ENCODE measurements around the gene CCBE1. TPM values are rescaled to one million over a fixed set of nuclear protein-coding genes. Genes with fewer than 3 reads are reported as not detected.

The CCBE1 gene
- total and polyA plus RNA-seq, 7 donors = 0.01 to 0.77 (median 0.14) TPM; not detected in 1

DNA sequence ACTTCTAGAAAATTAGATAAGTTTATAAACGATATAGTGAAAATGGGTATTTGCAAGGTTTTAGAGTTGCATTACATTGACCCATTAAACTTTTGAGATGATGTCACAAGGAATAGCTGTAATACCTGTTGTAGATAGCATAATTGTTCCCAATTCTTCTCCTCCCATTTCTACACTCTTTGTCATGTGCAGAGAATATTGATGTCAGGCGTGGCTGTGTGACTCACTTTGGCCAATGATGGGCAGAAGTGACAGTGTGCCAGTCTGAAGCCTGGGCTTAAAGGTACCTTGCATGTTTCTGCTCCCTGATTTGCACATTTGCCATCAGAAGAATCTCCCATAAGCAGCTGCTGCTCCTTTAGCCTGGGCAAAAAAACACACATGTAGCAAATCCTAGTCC lies 26.9 kb upstream of the CCBE1 start:
- intact Hi-C loops (cut with DNase I) = no loop called here
- no peaks in the 10 kb centered on the region for H3K4me1 ChIP-seq
- H3K36me3 ChIP-seq (ENCODE audit: insufficient read depth in 1 of 2, low read depth in 1 of 2) = no peaks in the 10 kb centered on the region
- H3K4me3 ChIP-seq = no peak overlapping the region
- H3K9me3 ChIP-seq = peaks cover 6% of the 10 kb centered on the region
- TF ChIP-seq, protein P1, sequence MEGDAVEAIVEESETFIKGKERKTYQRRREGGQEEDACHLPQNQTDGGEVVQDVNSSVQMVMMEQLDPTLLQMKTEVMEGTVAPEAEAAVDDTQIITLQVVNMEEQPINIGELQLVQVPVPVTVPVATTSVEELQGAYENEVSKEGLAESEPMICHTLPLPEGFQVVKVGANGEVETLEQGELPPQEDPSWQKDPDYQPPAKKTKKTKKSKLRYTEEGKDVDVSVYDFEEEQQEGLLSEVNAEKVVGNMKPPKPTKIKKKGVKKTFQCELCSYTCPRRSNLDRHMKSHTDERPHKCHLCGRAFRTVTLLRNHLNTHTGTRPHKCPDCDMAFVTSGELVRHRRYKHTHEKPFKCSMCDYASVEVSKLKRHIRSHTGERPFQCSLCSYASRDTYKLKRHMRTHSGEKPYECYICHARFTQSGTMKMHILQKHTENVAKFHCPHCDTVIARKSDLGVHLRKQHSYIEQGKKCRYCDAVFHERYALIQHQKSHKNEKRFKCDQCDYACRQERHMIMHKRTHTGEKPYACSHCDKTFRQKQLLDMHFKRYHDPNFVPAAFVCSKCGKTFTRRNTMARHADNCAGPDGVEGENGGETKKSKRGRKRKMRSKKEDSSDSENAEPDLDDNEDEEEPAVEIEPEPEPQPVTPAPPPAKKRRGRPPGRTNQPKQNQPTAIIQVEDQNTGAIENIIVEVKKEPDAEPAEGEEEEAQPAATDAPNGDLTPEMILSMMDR (IDR thresholded peaks at IDR 0.05) = no peak
- peaks cover 0 to 3% (median 0%) of the 10 kb centered on the region in 3 donors for H3K27me3 ChIP-seq (ENCODE audit: insufficient read depth in 3 of 3, low read length in 2 of 3)
- ATAC-seq = no peak
- H3K27ac ChIP-seq = no peak overlapping the region
- WGBS, 3 donors = 69 to 75% (median 72%) methylated on average over 2 of the region's 2 CpGs
- DNase-seq = no peak

DNA sequence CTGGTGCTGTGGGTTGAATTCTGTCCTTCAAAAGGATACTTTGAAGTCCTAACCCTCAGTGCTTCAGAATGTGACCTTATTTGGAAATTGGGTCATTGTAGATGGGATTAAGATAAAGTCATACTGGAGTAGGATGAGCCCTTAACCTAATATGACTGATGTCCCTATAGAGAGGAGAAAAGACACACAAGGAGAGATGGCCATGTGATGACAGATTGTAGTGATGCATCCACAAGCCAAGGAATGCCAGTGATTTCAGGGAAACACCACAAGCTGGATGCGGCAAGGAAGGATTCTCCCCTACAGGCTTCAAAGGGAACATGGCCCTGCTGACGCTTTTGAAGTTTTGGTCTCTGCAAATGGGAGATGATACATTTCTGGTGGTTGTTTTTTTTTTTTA lies 24.7 kb upstream of the CCBE1 start:
- TF ChIP-seq, protein P1 (IDR thresholded peaks at IDR 0.05) = no peak
- DNase-seq (no peak), ATAC-seq (no peak)
- no peak overlapping the region for H3K4me3 ChIP-seq
- H3K9me3 ChIP-seq = peaks cover 6% of the 10 kb centered on the region
- 93 to 97% (median 95%) methylated on average over 2 of the region's 2 CpGs for WGBS, 3 donors
- H3K27me3 ChIP-seq (ENCODE audit: insufficient read depth in 3 of 3, low read length in 2 of 3) = peaks cover 0 to 3% (median 0%) of the 10 kb centered on the region in 3 donors
- H3K36me3 ChIP-seq (ENCODE audit: insufficient read depth in 1 of 2, low read depth in 1 of 2) = no peaks in the 10 kb centered on the region
- no peaks in the 10 kb centered on the region for H3K4me1 ChIP-seq
- intact Hi-C loops (cut with DNase I) = no loop called here
- H3K27ac ChIP-seq = no peak overlapping the region

DNA sequence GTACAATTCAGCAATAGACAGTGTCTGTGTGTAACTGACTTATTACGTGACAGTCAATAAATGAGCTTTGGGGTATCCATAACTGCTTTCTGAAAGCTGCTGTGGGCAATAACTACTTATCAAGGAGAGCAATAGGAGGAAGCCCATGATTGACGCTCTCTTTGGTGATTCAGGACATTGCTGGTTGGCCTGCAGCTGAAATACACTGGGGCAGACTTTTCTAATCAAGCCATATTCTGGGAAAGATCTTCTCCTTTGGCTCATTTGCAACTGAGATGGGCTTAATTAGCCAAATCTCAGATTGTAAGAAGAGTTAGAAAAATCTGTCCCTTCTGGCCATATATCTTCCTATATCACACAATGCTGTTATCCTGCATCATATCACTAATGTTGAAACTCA lies 24.0 kb upstream of the CCBE1 start:
- DNase-seq (no peak), ATAC-seq (no peak)
- H3K36me3 ChIP-seq (ENCODE audit: insufficient read depth in 1 of 2, low read depth in 1 of 2) = no peaks in the 10 kb centered on the region
- H3K4me3 ChIP-seq = no peak overlapping the region
- 85 to 95% (median 94%) methylated on average over 2 of the region's 2 CpGs for WGBS, 3 donors
- intact Hi-C loops (cut with DNase I) = no loop called here
- H3K9me3 ChIP-seq = peaks cover 6% of the 10 kb centered on the region
- TF ChIP-seq, protein P1 (IDR thresholded peaks at IDR 0.05) = no peak
- H3K27me3 ChIP-seq (ENCODE audit: insufficient read depth in 3 of 3, low read length in 2 of 3) = peaks cover 0 to 3% (median 0%) of the 10 kb centered on the region in 3 donors
- no peak overlapping the region for H3K27ac ChIP-seq
- no peaks in the 10 kb centered on the region for H3K4me1 ChIP-seq

DNA sequence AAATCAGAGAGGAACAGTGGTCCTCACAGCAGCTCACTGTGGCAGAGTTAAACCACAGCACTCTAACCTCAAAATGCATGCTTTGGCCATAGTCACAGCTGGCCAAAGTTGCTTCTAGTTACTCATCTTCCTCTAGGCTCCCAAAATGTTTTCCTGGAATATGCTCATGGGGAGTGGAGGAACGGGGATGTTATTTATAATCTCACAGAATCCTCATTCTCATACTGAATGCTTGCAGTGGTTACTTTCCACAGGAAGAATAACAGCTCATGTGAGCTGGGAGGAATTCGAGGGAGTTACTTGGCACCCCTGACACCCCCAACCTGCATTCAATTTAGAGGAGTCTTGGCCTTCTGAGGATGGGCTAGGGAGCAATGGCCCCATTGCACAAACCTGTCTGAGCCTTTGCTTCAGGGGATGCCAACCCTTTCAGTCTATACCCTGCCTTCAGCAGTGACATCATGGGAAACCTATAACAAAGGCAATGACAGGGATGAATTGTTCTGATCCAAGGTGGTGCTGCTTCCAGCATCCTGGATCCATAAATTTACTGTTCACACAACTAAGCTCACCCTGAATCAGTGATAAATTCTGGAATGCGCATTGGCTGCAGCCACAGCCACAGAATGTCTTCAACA lies 22.4 kb upstream of the CCBE1 start:
- H3K27ac ChIP-seq = no peak overlapping the region
- TF ChIP-seq, protein P1 (IDR thresholded peaks at IDR 0.05) = no peak
- H3K36me3 ChIP-seq (ENCODE audit: insufficient read depth in 1 of 2, low read depth in 1 of 2) = no peaks in the 10 kb centered on the region
- H3K4me1 ChIP-seq = no peaks in the 10 kb centered on the region
- ATAC-seq = no peak
- 51 to 63% (median 60%) methylated on average over 3 of the region's 3 CpGs for WGBS, 3 donors
- peaks cover 0 to 3% (median 2%) of the 10 kb centered on the region in 3 donors for H3K27me3 ChIP-seq (ENCODE audit: insufficient read depth in 3 of 3, low read length in 2 of 3)
- DNase-seq = no peak
- intact Hi-C loops (cut with DNase I) = no loop called here
- H3K4me3 ChIP-seq = no peak overlapping the region
- H3K9me3 ChIP-seq = peaks cover 6% of the 10 kb centered on the region

Data from psoas muscle (tissue), 8 donors.